ENCODE results near the gene TAB2.

TAB2 gene

GRCh38 chr6:149368065-149368464 is 50.6 kb downstream of the TAB2 start:
- no peak for DNase-seq

- no peak for DNase-seq
These were observed 53.6 kb downstream of the TAB2 start for GRCh38 chr6:149371154-149371553.

GRCh38 chr6:149372062-149372461 is 54.5 kb downstream of the TAB2 start:
- DNase-seq = no peak

GRCh38 chr6:149373511-149373910 is 56.0 kb downstream of the TAB2 start:
- DNase-seq = no peak

- no peak for DNase-seq
These were observed 62.5 kb downstream of the TAB2 start for GRCh38 chr6:149379977-149380376.

- DNase-seq = no peak
These were observed 63.0 kb downstream of the TAB2 start for GRCh38 chr6:149380523-149380922.

- DNase-seq = no peak
These were observed 65.9 kb downstream of the TAB2 start for GRCh38 chr6:149383371-149383770.

GRCh38 chr6:149384464-149384863 is 67.0 kb downstream of the TAB2 start:
- DNase-seq = no peak

GRCh38 chr6:149385998-149386646 is 68.6 kb downstream of the TAB2 start:
- DNase-seq = no peak

- no peak for DNase-seq
These were observed 70.4 kb downstream of the TAB2 start for GRCh38 chr6:149387779-149388512.

GRCh38 chr6:149389509-149390297 is 72.2 kb downstream of the TAB2 start:
- no peak for DNase-seq

- DNase-seq = no peak
These were observed 74.6 kb downstream of the TAB2 start for GRCh38 chr6:149392093-149392492.

- no peak for DNase-seq
These were observed 75.0 kb downstream of the TAB2 start for GRCh38 chr6:149392535-149392934.

GRCh38 chr6:149393002-149393679 is 75.6 kb downstream of the TAB2 start:
- DNase-seq = no peak

- no peak for DNase-seq
These were observed 77.7 kb downstream of the TAB2 start for GRCh38 chr6:149395185-149395584.

GRCh38 chr6:149397384-149397783 is 79.9 kb downstream of the TAB2 start:
- no peak for DNase-seq

GRCh38 chr6:149400050-149400449 is 82.5 kb downstream of the TAB2 start, which contains the start of gene SUMO4:
SUMO4 (plus strand) TSS chr6:149400262; CDS start chr6:149400392, 130 bp downstream.
- DNase-seq = no peak

- DNase-seq = no peak
These were observed 86.0 kb downstream of the TAB2 start for GRCh38 chr6:149403534-149403933.

GRCh38 chr6:149405823-149406765 is 88.6 kb downstream of the TAB2 start:
- DNase-seq = no peak

GRCh38 chr6:149409617-149410016 is 92.1 kb downstream of the TAB2 start:
- DNase-seq = no peak

Data from anterior cingulate cortex (tissue), 58 donors.